IMR-90 (cell line): ENCODE measurements around the gene CCR6. TPM values are rescaled to one million over a fixed set of nuclear protein-coding genes. Genes with fewer than 3 reads are reported as not detected.

Experiments
- ATAC-seq: fragments of 200-7000 bp; cut with Tn5 transposase; 2 replicates; pipeline ENCODE4 v1.9.1; 2020; ENCODE audit warnings: low read depth, mild to moderate bottlenecking, moderate library complexity
- BruUV-seq: library from RNA; stranded (reverse); fragments of 400-500 nt; replicated peaks from 2 replicates; lab custom pipeline; 2021; lab: Mats Ljungman, UMichigan
- CTCF ChIA-PET: fragments of 300-600 bp; formaldehyde crosslinking; extraction: SDS; loops from one replicate; lab custom pipeline; 2021; ENCODE audit warnings: antibody characterized with exemption; lab: Yijun Ruan, JAX
- POLR2A ChIA-PET: fragments of 300-600 bp; sonication (Branson Sonifier 250); formaldehyde crosslinking; loops from one replicate; lab custom pipeline; 2022; ENCODE audit warnings: antibody characterized with exemption; ENCODE audit not compliant: unreplicated experiment; lab: Charles Lee
- DNase-seq: peaks from one replicate; pipeline ENCODE4 v3.0.0; 2013
- H2AFZ ChIP-seq: replicated peaks from 2 replicates; pipeline ENCODE3; 2013; ENCODE audit warnings: low read length, mild to moderate bottlenecking; ENCODE audit not compliant: poor library complexity
- H2AK5ac ChIP-seq: 2 replicates; pipeline ENCODE4 v1.6.1; 2013; ENCODE audit warnings: low read depth, low read length, inconsistent platforms
- H2AK9ac ChIP-seq: replicated peaks from 2 replicates; pipeline ENCODE3; 2013; ENCODE audit warnings: mild to moderate bottlenecking, low read depth, low read length, moderate library complexity; ENCODE audit not compliant: poor library complexity
- H2BK120ac ChIP-seq: 2 replicates; pipeline ENCODE4 v1.6.1; 2013; ENCODE audit warnings: low read depth, low read length, inconsistent platforms
- H2BK15ac ChIP-seq: 3 replicates; pipeline ENCODE4 v1.6.1; 2013; ENCODE audit warnings: low read depth, low read length, inconsistent platforms
- H2BK20ac ChIP-seq: 2 replicates; pipeline ENCODE4 v1.6.1; 2013; ENCODE audit warnings: low read depth, mild to moderate bottlenecking, inconsistent platforms, low read length, moderate library complexity
- H2BK5ac ChIP-seq: 2 replicates; pipeline ENCODE4 v1.6.1; 2013; ENCODE audit warnings: mild to moderate bottlenecking, low read depth, low read length, inconsistent platforms; ENCODE audit not compliant: poor library complexity, severe bottlenecking
- H3K14ac ChIP-seq: replicated peaks from 2 replicates; pipeline ENCODE4 v1.6.1; 2013; ENCODE audit warnings: low read depth, low read length, inconsistent platforms
- H3K18ac ChIP-seq: 2 replicates; pipeline ENCODE4 v1.6.1; 2013; ENCODE audit warnings: low read depth, low read length, control low read depth
- H3K23ac ChIP-seq: 2 replicates; pipeline ENCODE4 v1.6.1; 2013; ENCODE audit warnings: low read depth, low read length, inconsistent platforms
- H3K27ac ChIP-seq: 2 replicates; pipeline ENCODE4 v1.5.1; 2013; ENCODE audit warnings: mild to moderate bottlenecking, control low read depth, low read length; ENCODE audit not compliant: insufficient read depth
- H3K27me3 ChIP-seq: 2 replicates; pipeline ENCODE4 v1.6.1; 2013; ENCODE audit warnings: low read length; ENCODE audit not compliant: control insufficient read depth, insufficient read depth
- H3K36me3 ChIP-seq: 2 replicates; pipeline ENCODE4 v1.6.1; 2013; ENCODE audit warnings: low read length, mixed read lengths; ENCODE audit not compliant: control insufficient read depth, insufficient read depth
- H3K4ac ChIP-seq: 2 replicates; pipeline ENCODE4 v1.6.1; 2013; ENCODE audit warnings: low read depth, low read length, inconsistent platforms
- H3K4me1 ChIP-seq: 2 replicates; pipeline ENCODE4 v1.6.1; 2013; ENCODE audit warnings: low read length, mixed read lengths; ENCODE audit not compliant: control insufficient read depth, insufficient read depth
- H3K4me2 ChIP-seq: 2 replicates; pipeline ENCODE4 v1.6.1; 2013; ENCODE audit warnings: low read depth, mild to moderate bottlenecking, control low read depth, low read length, moderate library complexity
- H3K4me3 ChIP-seq: 2 replicates; pipeline ENCODE4 v1.5.1; 2013; ENCODE audit warnings: low read depth, mild to moderate bottlenecking, control low read depth, low read length, moderate library complexity; ENCODE audit not compliant: insufficient read depth
- H3K56ac ChIP-seq: 2 replicates; pipeline ENCODE4 v1.6.1; 2013; ENCODE audit warnings: low read length, inconsistent platforms; ENCODE audit not compliant: insufficient read depth; ENCODE audit errors: extremely low read depth
- H3K79me1 ChIP-seq, 2 experiments: 2 replicates each; pipeline ENCODE4 v1.6.1; 2013; ENCODE audit warnings: low read length in 2 of 2, inconsistent platforms in 1 of 2, low read depth in 1 of 2
- H3K9ac ChIP-seq: 2 replicates; pipeline ENCODE4 v1.6.1; 2013; ENCODE audit warnings: low read depth, low read length, control low read depth
- H3K9me1 ChIP-seq: 2 replicates; pipeline ENCODE4 v1.6.1; 2013; ENCODE audit warnings: low read length, inconsistent platforms; ENCODE audit not compliant: insufficient read depth
- H3K9me3 ChIP-seq: 2 replicates; pipeline ENCODE4 v1.6.1; 2013; ENCODE audit warnings: low read length; ENCODE audit not compliant: control insufficient read depth, insufficient read depth
- H4K20me1 ChIP-seq: 2 replicates; pipeline ENCODE4 v1.6.1; 2013; ENCODE audit warnings: low read length, inconsistent platforms; ENCODE audit not compliant: insufficient read depth
- H4K5ac ChIP-seq: 2 replicates; pipeline ENCODE4 v1.6.1; 2013; ENCODE audit warnings: mild to moderate bottlenecking, low read depth, low read length, control low read depth
- H4K8ac ChIP-seq, 2 experiments: 2 replicates each; pipeline ENCODE4 v1.6.1; 2013; ENCODE audit warnings: low read depth in 2 of 2, low read length in 2 of 2, control low read depth in 1 of 2, inconsistent platforms in 1 of 2
- H4K91ac ChIP-seq: 2 replicates; pipeline ENCODE4 v1.6.1; 2013; ENCODE audit warnings: low read depth, low read length, inconsistent platforms; ENCODE audit not compliant: insufficient read depth
- CHD1 ChIP-seq: IDR thresholded peaks from 2 replicates; pipeline ENCODE4 v1.6.1; 2012; ENCODE audit warnings: low read depth, low read length, improper control_type of control experiment
- MXI1 ChIP-seq: IDR thresholded peaks from 2 replicates; pipeline ENCODE4 v1.6.1; 2012; ENCODE audit warnings: low read depth, mild to moderate bottlenecking, low read length, moderate library complexity, borderline replicate concordance
- SMC3 ChIP-seq: fragments of 150-350 bp; IDR thresholded peaks from 2 replicates; pipeline ENCODE4 v1.6.1; 2016; ENCODE audit warnings: low read depth, mild to moderate bottlenecking, antibody characterized with exemption, low read length, moderate library complexity
- WGBS, 2 experiments: methylation state at CpG; one replicate each; pipeline versions ENCODE4 v1.1.5 to v1.1.7; 2013; ENCODE audit warnings: missing lambda C conversion rate in 2 of 2; ENCODE audit not compliant: insufficient read length in 1 of 2; ENCODE audit errors: extremely low coverage in 2 of 2; 5-methylcytosine and 5-hydroxymethylcytosine counted together
- dilution Hi-C: fragments of 300-500 bp; cut with HindIII; formaldehyde crosslinking; loops from one replicate; pipeline ENCODE4 v1.14.3; 2018; ENCODE audit warnings: low sequenced_read_pairs; ENCODE audit not compliant: unreplicated experiment
- in situ Hi-C: fragments of 300-500 bp; cut with MboI; formaldehyde crosslinking; loops from 3 replicates; pipeline ENCODE4 v1.14.3; 2019; ENCODE audit warnings: low sequenced_read_pairs, inconsistent platforms, mixed read lengths
- intact Hi-C: fragments of 100-400 bp; cut with micrococcal nuclease; formaldehyde crosslinking; loops from 2 replicates; pipeline ENCODE4 v1.10.0; 2022
- polyA plus RNA-seq, 3 experiments: library from polyadenylated mRNA; depleted of rRNA; stranded (reverse); fragments of >200 nt; gene quantifications; 2 replicates each; pipeline ENCODE4 v1.2.3, GENCODE V29; 2012; ENCODE audit warnings: low replicate concordance in 1 of 3
- total RNA-seq: library from RNA; depleted of rRNA; stranded (reverse); fragments of >200 nt; gene quantifications from 2 replicates; pipeline ENCODE4 v1.2.3, GENCODE V29; 2012

The CCR6 gene
- total and polyA plus RNA-seq, 2 of the 4 experiments (the other 2 are of a cell fraction): not detected

DNA sequence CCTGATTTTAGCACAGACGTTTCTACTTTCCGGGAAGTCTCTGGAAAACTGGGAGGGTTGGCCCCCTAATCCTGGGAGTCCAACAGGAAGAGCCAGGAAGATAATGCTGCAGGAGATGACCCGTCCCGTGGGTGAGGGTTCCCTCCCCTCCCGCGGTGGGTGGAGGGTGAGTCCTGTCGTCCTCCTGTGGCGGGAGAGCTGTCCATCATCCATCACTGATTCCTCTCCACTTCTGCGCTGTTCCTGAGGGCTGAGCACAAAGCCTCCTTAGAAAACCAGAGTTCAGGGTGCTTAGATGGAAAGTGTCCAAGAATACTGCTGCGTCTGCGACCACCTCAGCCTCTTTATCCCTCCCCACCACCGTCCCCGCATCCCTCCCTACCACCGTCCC lies 6.1 kb upstream of the CCR6 start:
- no peak overlapping the region for H2AFZ ChIP-seq

More for the DNA sequence above, 6.1 kb upstream of the CCR6 start:
- Histone ChIP-seq H2BK120ac (no peak overlapping the region), H3K9me1 (no peaks in the 10 kb centered on the region), H3K4ac (no peak overlapping the region), H3K4me2 (no peak overlapping the region), H4K91ac (no peak overlapping the region), H3K79me1 (no peaks in the 10 kb centered on the region), H4K8ac (no peak overlapping the region), H3K9ac (no peak overlapping the region), H2BK15ac (no peak overlapping the region), H2BK5ac (no peak overlapping the region), H2AK9ac (no peak overlapping the region), H2AK5ac (no peak overlapping the region), H3K4me3 (no peak overlapping the region), H3K27ac (no peak overlapping the region), H3K14ac (no peak overlapping the region), H4K5ac (no peak overlapping the region), H3K9me3 (peaks cover 21% of the 10 kb centered on the region), H3K56ac (no peak overlapping the region), H3K36me3 (no peaks in the 10 kb centered on the region), H3K27me3 (no peaks in the 10 kb centered on the region), H2BK20ac (no peak overlapping the region), H3K23ac (no peak overlapping the region), H3K4me1 (no peaks in the 10 kb centered on the region), H3K18ac (no peak overlapping the region), H4K20me1 (no peaks in the 10 kb centered on the region)
- no TSS peak for BruUV-seq
- dilution Hi-C loops: no loop called here
- POLR2A ChIA-PET: no interaction called here
- intact Hi-C loops: no loop called here
- in situ Hi-C loops: no loop called here
- DNase-seq: no peak
- ATAC-seq: no peak
- TF ChIP-seq CHD1 (no peak), SMC3 (no peak), MXI1 (no peak)
- 40% methylated on average over 2 of the region's 14 CpGs; no CpG with 5 or more reads in 1 of the 2 experiments for WGBS, 2 experiments
- CTCF ChIA-PET: no interaction called here
